WTC11 (cell line): Measurements from ENCODE around the gene AGBL5.

ENCODE experiments used
- CBFB ChIP-seq: sonication (generic); formaldehyde crosslinking; IDR thresholded peaks from 2 replicates; pipeline ENCODE4 v1.8.1; 2022; ENCODE audit warnings: mild to moderate bottlenecking, low read depth, missing genetic modification reagents
- FOXJ3 ChIP-seq: sonication (generic); formaldehyde crosslinking; IDR thresholded peaks from 2 replicates; pipeline ENCODE4 v1.9.0; 2021; ENCODE audit warnings: missing genetic modification reagents, mild to moderate bottlenecking, borderline replicate concordance
- ZNF138 ChIP-seq: sonication (generic); formaldehyde crosslinking; conservative IDR thresholded peaks from 2 replicates; pipeline ENCODE4 v1.8.1; 2022; ENCODE audit warnings: mild to moderate bottlenecking, moderate library complexity, missing genetic modification reagents
- TF ChIP-seq, protein P1 (sequence below): sonication (generic); formaldehyde crosslinking; IDR thresholded peaks from 2 replicates; pipeline ENCODE4 v1.8.1; 2023; ENCODE audit warnings: mild to moderate bottlenecking, missing genetic modification reagents, moderate library complexity
- TF ChIP-seq, protein P2 (sequence below): fragments of 200-600 bp; IDR thresholded peaks from 2 replicates; pipeline ENCODE4 v1.8.0; 2022; ENCODE audit warnings: antibody characterized with exemption
- TF ChIP-seq, protein P3 (sequence below): sonication (generic); formaldehyde crosslinking; conservative IDR thresholded peaks from 2 replicates; pipeline ENCODE4 v1.8.1; 2022; ENCODE audit warnings: mild to moderate bottlenecking, missing genetic modification reagents
- TF ChIP-seq, protein P4 (sequence below): sonication (generic); formaldehyde crosslinking; IDR thresholded peaks from 2 replicates; pipeline ENCODE4 v1.8.1; 2023; ENCODE audit warnings: mild to moderate bottlenecking, missing genetic modification reagents, moderate library complexity

DNA sequence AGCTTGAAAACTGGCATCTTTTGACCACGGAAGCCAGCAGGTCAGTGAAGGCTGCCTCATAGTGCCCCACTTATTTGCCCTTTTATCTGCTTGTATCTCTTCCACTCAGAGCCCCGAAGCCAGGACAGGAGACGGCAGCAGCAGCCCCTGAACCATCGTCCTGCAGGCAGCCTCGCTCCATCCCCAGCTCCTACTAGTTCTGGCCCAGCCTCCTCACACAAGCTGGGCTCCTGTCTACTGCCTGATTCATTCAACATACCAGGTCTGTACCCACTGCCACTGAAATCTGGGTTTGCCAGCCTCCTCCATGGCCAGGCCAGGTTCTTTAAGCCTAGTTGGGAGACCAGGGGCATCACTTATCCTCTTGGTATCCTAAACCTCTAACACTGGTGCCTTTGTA lies 15.9 kb downstream of the AGBL5 start:
- TF ChIP-seq, protein P1, sequence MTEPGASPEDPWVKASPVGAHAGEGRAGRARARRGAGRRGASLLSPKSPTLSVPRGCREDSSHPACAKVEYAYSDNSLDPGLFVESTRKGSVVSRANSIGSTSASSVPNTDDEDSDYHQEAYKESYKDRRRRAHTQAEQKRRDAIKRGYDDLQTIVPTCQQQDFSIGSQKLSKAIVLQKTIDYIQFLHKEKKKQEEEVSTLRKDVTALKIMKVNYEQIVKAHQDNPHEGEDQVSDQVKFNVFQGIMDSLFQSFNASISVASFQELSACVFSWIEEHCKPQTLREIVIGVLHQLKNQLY (CRISPR knock-in tag), result no peak
- TF ChIP-seq, protein P2, sequence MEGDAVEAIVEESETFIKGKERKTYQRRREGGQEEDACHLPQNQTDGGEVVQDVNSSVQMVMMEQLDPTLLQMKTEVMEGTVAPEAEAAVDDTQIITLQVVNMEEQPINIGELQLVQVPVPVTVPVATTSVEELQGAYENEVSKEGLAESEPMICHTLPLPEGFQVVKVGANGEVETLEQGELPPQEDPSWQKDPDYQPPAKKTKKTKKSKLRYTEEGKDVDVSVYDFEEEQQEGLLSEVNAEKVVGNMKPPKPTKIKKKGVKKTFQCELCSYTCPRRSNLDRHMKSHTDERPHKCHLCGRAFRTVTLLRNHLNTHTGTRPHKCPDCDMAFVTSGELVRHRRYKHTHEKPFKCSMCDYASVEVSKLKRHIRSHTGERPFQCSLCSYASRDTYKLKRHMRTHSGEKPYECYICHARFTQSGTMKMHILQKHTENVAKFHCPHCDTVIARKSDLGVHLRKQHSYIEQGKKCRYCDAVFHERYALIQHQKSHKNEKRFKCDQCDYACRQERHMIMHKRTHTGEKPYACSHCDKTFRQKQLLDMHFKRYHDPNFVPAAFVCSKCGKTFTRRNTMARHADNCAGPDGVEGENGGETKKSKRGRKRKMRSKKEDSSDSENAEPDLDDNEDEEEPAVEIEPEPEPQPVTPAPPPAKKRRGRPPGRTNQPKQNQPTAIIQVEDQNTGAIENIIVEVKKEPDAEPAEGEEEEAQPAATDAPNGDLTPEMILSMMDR, result no peak
- no peak for TF ChIP-seq ZNF138
- no peak for TF ChIP-seq CBFB
- TF ChIP-seq, protein P3, sequence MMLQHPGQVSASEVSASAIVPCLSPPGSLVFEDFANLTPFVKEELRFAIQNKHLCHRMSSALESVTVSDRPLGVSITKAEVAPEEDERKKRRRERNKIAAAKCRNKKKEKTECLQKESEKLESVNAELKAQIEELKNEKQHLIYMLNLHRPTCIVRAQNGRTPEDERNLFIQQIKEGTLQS, result no peak
- TF ChIP-seq FOXJ3 (CRISPR knock-in tag), result no peak
- TF ChIP-seq, protein P4, sequence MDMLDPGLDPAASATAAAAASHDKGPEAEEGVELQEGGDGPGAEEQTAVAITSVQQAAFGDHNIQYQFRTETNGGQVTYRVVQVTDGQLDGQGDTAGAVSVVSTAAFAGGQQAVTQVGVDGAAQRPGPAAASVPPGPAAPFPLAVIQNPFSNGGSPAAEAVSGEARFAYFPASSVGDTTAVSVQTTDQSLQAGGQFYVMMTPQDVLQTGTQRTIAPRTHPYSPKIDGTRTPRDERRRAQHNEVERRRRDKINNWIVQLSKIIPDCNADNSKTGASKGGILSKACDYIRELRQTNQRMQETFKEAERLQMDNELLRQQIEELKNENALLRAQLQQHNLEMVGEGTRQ, result no peak
